ENCODE data around the gene WDR62.

GRCh38 chr19:36151144-36152018, 96.7 kb downstream of the WDR62 start:
- TF ChIP-seq POLR2A (IDR thresholded peaks at IDR 0.05; ENCODE audit: low read length) (no peak), GATA1 (IDR thresholded peaks at IDR 0.05; ENCODE audit: low read depth, low read length) (no peak)

All from erythroblast (primary cell).